Measurements from ENCODE around the gene ANKRD28. TPM values are rescaled to one million over a fixed set of nuclear protein-coding genes. Genes with fewer than 3 reads are reported as not detected.

Gene ANKRD28
- total RNA-seq, 3 donors from 2014 or later: 80.8 to 99.2 (median 89.8) TPM

DNA sequence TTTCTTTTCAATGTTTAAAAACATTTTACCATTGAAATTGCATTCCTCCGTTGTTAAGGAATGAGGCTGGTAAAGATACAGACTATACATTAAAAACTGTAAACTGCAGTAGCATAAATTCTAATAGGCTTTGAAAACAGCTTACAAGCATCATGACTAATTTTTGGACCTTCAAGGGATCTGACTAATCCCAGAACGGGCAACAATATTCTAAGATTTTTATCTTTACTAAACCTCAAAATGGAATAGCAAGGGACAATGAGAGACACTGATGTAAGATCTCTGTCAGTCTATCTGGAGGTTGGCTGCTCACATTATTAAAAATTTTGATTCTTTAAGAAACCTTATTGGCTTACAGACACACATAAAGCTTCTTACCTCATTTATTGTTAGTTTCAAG, 121.5 kb downstream of the ANKRD28 start:
- no peak for DNase-seq (ENCODE audit: low spot score in 2 of 2)
- Histone ChIP-seq H3K27me3 (no peaks in the 10 kb centered on the region), H3K9me3 (no peaks in the 10 kb centered on the region), H3K4me3 (no peak overlapping the region), H3K4me1 (no peaks in the 10 kb centered on the region), H3K36me3 (peaks cover 19% of the 10 kb centered on the region), H3K27ac (no peak overlapping the region)
- TF ChIP-seq, protein P1, sequence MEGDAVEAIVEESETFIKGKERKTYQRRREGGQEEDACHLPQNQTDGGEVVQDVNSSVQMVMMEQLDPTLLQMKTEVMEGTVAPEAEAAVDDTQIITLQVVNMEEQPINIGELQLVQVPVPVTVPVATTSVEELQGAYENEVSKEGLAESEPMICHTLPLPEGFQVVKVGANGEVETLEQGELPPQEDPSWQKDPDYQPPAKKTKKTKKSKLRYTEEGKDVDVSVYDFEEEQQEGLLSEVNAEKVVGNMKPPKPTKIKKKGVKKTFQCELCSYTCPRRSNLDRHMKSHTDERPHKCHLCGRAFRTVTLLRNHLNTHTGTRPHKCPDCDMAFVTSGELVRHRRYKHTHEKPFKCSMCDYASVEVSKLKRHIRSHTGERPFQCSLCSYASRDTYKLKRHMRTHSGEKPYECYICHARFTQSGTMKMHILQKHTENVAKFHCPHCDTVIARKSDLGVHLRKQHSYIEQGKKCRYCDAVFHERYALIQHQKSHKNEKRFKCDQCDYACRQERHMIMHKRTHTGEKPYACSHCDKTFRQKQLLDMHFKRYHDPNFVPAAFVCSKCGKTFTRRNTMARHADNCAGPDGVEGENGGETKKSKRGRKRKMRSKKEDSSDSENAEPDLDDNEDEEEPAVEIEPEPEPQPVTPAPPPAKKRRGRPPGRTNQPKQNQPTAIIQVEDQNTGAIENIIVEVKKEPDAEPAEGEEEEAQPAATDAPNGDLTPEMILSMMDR (IDR thresholded peaks at IDR 0.05): no peak
- TF ChIP-seq POLR2A (IDR thresholded peaks at IDR 0.05) (no peak), POLR2AphosphoS5 (IDR thresholded peaks at IDR 0.05) (no peak)
- intact Hi-C loops (cut with DNase I; ENCODE audit: low total_unique reads): no loop called here

GRCh38 chr3:15673536-15673935, 124.2 kb downstream of the ANKRD28 start:
- no peak overlapping the region for H3K27ac ChIP-seq
- intact Hi-C loops (cut with DNase I; ENCODE audit: low total_unique reads): no loop called here
- H3K4me1 ChIP-seq: no peaks in the 10 kb centered on the region
- H3K4me3 ChIP-seq: no peak overlapping the region
- no peak for DNase-seq (ENCODE audit: low spot score in 2 of 2)
- no peaks in the 10 kb centered on the region for H3K9me3 ChIP-seq
- H3K27me3 ChIP-seq: no peaks in the 10 kb centered on the region
- H3K36me3 ChIP-seq: peaks cover 16% of the 10 kb centered on the region
- TF ChIP-seq POLR2AphosphoS5 (IDR thresholded peaks at IDR 0.05) (no peak), POLR2A (IDR thresholded peaks at IDR 0.05) (no peak)
- TF ChIP-seq, protein P1 (IDR thresholded peaks at IDR 0.05): no peak

DNA sequence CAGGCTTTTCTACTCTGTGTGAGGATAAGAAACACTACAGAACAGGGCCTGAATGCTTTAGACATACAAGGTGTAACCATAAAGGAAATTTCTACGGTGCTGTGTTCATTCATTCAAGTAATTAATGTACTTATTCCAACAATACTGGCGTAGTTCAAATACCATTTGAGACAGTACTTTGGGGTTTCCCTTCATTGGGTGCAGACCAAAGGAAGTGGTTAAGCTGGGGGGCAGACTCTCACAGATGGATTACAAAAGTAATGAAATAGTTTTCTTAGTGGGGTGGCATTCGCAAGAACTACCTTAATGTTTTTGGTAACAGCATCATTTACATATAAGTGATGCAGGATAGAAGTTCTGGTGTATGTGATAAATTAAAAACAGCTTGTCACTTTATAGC, 130.3 kb downstream of the ANKRD28 start:
- intact Hi-C loops (cut with DNase I; ENCODE audit: low total_unique reads): no loop called here
- Histone ChIP-seq H3K4me3 (no peak overlapping the region), H3K27ac (no peak overlapping the region), H3K4me1 (no peaks in the 10 kb centered on the region), H3K36me3 (no peaks in the 10 kb centered on the region), H3K27me3 (no peaks in the 10 kb centered on the region), H3K9me3 (no peaks in the 10 kb centered on the region)
- no peak for DNase-seq (ENCODE audit: low spot score in 2 of 2)
- TF ChIP-seq POLR2A (IDR thresholded peaks at IDR 0.05): no peak

- TF ChIP-seq, protein P1 (IDR thresholded peaks at IDR 0.05): no peak
- TF ChIP-seq POLR2AphosphoS5 (IDR thresholded peaks at IDR 0.05): no peak
- no peak for TF ChIP-seq POLR2A (IDR thresholded peaks at IDR 0.05)
- no peak for DNase-seq (ENCODE audit: low spot score in 2 of 2)
- Histone ChIP-seq H3K27ac (no peak overlapping the region), H3K27me3 (no peaks in the 10 kb centered on the region), H3K4me1 (no peaks in the 10 kb centered on the region), H3K36me3 (no peaks in the 10 kb centered on the region), H3K9me3 (no peaks in the 10 kb centered on the region), H3K4me3 (no peak overlapping the region)
- intact Hi-C loops (cut with DNase I; ENCODE audit: low total_unique reads): no loop called here
Observed at GRCh38 chr3:15666277-15666676, 131.5 kb downstream of the ANKRD28 start.

GRCh38 chr3:15665510-15666150, 132.1 kb downstream of the ANKRD28 start:
- Histone ChIP-seq H3K27ac (no peak overlapping the region), H3K4me3 (no peak overlapping the region), H3K27me3 (no peaks in the 10 kb centered on the region), H3K36me3 (no peaks in the 10 kb centered on the region), H3K4me1 (no peaks in the 10 kb centered on the region), H3K9me3 (no peaks in the 10 kb centered on the region)
- no peak for TF ChIP-seq POLR2A (IDR thresholded peaks at IDR 0.05)
- TF ChIP-seq, protein P1 (IDR thresholded peaks at IDR 0.05): no peak
- TF ChIP-seq POLR2AphosphoS5 (IDR thresholded peaks at IDR 0.05): no peak
- intact Hi-C loops (cut with DNase I; ENCODE audit: low total_unique reads): no loop called here
- DNase-seq (ENCODE audit: low spot score in 2 of 2): no peak

All from breast epithelium (tissue), 4 donors.